ENCODE results near the gene PUS10.

Gene PUS10

DNA sequence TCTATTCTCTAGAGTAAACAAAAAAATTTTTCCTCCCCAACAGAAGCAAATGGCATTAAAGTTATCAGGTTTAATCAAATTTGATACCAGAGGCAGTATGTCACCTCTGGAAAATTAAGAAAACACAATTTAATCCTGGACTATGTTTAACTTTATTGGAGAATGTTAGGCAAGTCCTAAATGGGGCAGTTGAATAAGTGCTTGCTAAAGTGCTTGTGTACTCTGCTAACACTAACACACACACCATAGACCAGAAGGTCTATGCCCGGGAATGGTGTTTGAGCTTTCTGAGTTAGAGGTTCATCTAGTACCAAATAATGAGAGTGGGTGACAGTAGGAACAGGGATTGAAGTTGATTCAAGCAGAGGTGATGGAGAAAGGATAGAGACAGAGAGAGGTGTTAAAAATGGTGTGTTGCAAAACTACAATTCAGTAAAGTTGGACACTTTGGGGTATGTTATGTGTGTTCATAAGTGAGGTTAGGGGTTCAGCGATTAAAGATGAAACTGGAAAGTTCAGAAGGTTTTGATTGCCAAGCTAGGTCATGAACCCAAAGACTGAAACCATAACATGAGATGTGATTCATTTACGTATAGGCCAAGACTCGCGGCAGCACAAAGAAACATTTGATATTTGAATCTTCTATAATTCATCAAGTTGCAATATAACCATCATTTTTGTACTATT is 41.0 kb downstream of the PUS10 start (continued):
- TF ChIP-seq, protein P1, sequence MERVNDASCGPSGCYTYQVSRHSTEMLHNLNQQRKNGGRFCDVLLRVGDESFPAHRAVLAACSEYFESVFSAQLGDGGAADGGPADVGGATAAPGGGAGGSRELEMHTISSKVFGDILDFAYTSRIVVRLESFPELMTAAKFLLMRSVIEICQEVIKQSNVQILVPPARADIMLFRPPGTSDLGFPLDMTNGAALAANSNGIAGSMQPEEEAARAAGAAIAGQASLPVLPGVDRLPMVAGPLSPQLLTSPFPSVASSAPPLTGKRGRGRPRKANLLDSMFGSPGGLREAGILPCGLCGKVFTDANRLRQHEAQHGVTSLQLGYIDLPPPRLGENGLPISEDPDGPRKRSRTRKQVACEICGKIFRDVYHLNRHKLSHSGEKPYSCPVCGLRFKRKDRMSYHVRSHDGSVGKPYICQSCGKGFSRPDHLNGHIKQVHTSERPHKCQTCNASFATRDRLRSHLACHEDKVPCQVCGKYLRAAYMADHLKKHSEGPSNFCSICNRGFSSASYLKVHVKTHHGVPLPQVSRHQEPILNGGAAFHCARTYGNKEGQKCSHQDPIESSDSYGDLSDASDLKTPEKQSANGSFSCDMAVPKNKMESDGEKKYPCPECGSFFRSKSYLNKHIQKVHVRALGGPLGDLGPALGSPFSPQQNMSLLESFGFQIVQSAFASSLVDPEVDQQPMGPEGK (CRISPR knock-in tag; IDR thresholded peaks at IDR 0.05; ENCODE audit: borderline replicate concordance) = no peak
- TF ChIP-seq, protein P2, sequence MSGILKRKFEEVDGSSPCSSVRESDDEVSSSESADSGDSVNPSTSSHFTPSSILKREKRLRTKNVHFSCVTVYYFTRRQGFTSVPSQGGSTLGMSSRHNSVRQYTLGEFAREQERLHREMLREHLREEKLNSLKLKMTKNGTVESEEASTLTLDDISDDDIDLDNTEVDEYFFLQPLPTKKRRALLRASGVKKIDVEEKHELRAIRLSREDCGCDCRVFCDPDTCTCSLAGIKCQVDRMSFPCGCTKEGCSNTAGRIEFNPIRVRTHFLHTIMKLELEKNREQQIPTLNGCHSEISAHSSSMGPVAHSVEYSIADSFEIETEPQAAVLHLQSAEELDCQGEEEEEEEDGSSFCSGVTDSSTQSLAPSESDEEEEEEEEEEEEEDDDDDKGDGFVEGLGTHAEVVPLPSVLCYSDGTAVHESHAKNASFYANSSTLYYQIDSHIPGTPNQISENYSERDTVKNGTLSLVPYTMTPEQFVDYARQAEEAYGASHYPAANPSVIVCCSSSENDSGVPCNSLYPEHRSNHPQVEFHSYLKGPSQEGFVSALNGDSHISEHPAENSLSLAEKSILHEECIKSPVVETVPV (CRISPR knock-in tag; IDR thresholded peaks at IDR 0.05) = no peak
- TF ChIP-seq, protein P3, sequence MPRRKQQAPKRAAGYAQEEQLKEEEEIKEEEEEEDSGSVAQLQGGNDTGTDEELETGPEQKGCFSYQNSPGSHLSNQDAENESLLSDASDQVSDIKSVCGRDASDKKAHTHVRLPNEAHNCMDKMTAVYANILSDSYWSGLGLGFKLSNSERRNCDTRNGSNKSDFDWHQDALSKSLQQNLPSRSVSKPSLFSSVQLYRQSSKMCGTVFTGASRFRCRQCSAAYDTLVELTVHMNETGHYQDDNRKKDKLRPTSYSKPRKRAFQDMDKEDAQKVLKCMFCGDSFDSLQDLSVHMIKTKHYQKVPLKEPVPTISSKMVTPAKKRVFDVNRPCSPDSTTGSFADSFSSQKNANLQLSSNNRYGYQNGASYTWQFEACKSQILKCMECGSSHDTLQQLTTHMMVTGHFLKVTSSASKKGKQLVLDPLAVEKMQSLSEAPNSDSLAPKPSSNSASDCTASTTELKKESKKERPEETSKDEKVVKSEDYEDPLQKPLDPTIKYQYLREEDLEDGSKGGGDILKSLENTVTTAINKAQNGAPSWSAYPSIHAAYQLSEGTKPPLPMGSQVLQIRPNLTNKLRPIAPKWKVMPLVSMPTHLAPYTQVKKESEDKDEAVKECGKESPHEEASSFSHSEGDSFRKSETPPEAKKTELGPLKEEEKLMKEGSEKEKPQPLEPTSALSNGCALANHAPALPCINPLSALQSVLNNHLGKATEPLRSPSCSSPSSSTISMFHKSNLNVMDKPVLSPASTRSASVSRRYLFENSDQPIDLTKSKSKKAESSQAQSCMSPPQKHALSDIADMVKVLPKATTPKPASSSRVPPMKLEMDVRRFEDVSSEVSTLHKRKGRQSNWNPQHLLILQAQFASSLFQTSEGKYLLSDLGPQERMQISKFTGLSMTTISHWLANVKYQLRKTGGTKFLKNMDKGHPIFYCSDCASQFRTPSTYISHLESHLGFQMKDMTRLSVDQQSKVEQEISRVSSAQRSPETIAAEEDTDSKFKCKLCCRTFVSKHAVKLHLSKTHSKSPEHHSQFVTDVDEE (CRISPR knock-in tag; IDR thresholded peaks at IDR 0.05) = no peak
- no peak for TF ChIP-seq ZFP30 (CRISPR knock-in tag; IDR thresholded peaks at IDR 0.05)
- no peak for TF ChIP-seq TCF4 (CRISPR knock-in tag; IDR thresholded peaks at IDR 0.05; ENCODE audit: borderline replicate concordance)

DNA sequence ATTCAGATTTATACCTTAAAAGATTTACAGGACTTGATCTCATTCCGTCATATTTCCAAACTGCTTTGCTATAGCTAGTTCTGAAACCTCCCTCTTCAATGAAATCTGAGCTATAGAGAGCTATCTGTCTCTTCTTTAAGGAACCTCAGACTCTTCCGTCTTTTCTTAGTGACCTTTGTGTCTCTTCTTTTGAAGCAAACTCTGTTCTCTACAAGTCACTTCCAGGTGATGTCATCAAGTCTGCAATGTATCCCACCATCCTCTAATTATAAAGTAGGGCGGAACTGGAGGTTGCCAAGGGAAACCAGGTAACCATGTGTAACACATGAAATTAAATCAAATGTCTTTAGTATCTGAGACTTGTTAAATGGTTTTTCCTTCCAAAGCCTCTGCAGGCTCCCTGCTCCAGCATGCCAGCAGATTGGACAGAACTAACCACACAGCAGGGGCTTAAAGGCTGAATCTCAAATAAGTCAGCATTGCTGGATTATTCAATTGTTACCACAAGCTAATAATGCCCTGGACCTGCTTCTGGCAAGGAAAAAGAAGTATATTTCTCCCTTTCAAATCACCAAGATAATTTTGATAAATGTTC is 41.7 kb downstream of the PUS10 start:
- no peak for TF ChIP-seq ZC3H10 (CRISPR knock-in tag; IDR thresholded peaks at IDR 0.05)
- TF ChIP-seq, protein P1 (CRISPR knock-in tag; IDR thresholded peaks at IDR 0.05; ENCODE audit: borderline replicate concordance) = no peak
- no peak for TF ChIP-seq BACH2 (CRISPR knock-in tag; IDR thresholded peaks at IDR 0.05; ENCODE audit: borderline replicate concordance)
- no peak for TF ChIP-seq TCF4 (CRISPR knock-in tag; IDR thresholded peaks at IDR 0.05; ENCODE audit: borderline replicate concordance)
- TF ChIP-seq ZNF565 (CRISPR knock-in tag; conservative IDR thresholded peaks at IDR 0.05; ENCODE audit: low read depth) = no peak
- TF ChIP-seq CSDC2 (CRISPR knock-in tag; IDR thresholded peaks at IDR 0.05) = no peak
- TF ChIP-seq ESRRG (CRISPR knock-in tag; IDR thresholded peaks at IDR 0.05) = no peak
- no peak for TF ChIP-seq PPARA (CRISPR knock-in tag; IDR thresholded peaks at IDR 0.05; ENCODE audit: borderline replicate concordance)
- TF ChIP-seq OSR1 (CRISPR knock-in tag; IDR thresholded peaks at IDR 0.05) = no peak
- no peak for TF ChIP-seq ZFP3 (CRISPR knock-in tag; IDR thresholded peaks at IDR 0.05)
- no peak for ATAC-seq

DNA sequence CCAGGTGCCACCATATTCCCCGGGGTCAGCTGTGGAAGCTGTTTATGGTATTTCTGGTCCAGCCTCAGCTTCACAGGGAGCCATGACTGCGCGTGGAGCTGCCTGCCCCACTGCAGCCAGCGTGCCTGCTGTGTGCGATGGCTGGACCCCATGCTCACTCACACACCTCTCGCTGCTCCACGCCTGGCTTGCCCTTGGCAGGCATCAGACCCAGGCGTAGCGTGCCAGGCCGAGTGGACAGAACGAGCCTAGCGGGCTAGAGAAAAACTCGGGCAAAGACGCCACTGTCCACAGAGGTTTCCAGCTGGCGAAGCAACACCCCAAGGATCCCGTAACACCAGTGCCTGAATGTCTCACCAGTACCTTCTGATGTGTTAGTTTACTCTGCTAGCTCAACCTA is 43.4 kb downstream of the PUS10 start:
- TF ChIP-seq ZNF565 (CRISPR knock-in tag; conservative IDR thresholded peaks at IDR 0.05; ENCODE audit: low read depth) (no peak), PPARA (CRISPR knock-in tag; IDR thresholded peaks at IDR 0.05; ENCODE audit: borderline replicate concordance) (no peak), ZFP3 (CRISPR knock-in tag; IDR thresholded peaks at IDR 0.05) (no peak), ZFP30 (CRISPR knock-in tag; IDR thresholded peaks at IDR 0.05) (no peak)
- ATAC-seq = no peak

DNA sequence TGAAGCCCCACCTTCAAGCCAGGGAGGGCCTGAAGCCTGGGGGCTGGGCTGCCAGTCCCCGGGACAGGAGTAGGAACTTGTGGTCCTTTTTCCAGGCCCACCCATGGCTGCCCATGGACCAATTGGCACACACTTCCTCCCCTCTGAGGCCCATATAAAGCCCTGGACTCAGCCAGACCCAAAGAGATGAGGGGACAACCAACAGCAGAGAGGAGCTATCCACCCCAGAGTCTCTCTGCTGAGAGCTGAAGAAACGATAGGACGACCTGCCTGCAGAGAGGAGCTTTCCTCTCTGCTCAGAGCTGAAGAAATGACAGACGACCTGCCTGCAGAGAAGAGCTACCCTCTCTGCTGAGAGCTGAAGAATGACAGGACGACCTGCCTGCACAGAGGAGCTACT is 44.4 kb downstream of the PUS10 start:
- ATAC-seq = no peak
- TF ChIP-seq ARNTL (CRISPR knock-in tag; IDR thresholded peaks at IDR 0.05; ENCODE audit: borderline replicate concordance, low read depth) (no peak), RARB (CRISPR knock-in tag; IDR thresholded peaks at IDR 0.05) (no peak), ZC3H10 (CRISPR knock-in tag; IDR thresholded peaks at IDR 0.05) (no peak), GLIS3 (CRISPR knock-in tag; IDR thresholded peaks at IDR 0.05) (no peak), BACH2 (CRISPR knock-in tag; IDR thresholded peaks at IDR 0.05; ENCODE audit: borderline replicate concordance) (no peak), CSDC2 (CRISPR knock-in tag; IDR thresholded peaks at IDR 0.05) (no peak)
- TF ChIP-seq, protein P4, sequence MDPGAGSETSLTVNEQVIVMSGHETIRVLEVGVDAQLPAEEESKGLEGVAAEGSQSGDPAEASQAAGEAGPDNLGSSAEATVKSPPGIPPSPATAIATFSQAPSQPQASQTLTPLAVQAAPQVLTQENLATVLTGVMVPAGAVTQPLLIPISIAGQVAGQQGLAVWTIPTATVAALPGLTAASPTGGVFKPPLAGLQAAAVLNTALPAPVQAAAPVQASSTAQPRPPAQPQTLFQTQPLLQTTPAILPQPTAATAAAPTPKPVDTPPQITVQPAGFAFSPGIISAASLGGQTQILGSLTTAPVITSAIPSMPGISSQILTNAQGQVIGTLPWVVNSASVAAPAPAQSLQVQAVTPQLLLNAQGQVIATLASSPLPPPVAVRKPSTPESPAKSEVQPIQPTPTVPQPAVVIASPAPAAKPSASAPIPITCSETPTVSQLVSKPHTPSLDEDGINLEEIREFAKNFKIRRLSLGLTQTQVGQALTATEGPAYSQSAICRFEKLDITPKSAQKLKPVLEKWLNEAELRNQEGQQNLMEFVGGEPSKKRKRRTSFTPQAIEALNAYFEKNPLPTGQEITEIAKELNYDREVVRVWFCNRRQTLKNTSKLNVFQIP (CRISPR knock-in tag; IDR thresholded peaks at IDR 0.05; ENCODE audit: borderline replicate concordance, low read depth) = no peak
